Measurements from ENCODE around the gene SOS2.
A peak's percentile ranks its signal among the peaks of the same experiment; 100 is the strongest.

Gene SOS2

GRCh38 chr14:50231475-50232275 lies at the start of gene SOS2:
Gene SOS2, minus strand, starts transcription at chr14:50231578. Its CDS starts 295 bp downstream, at chr14:50231283.
- peak; percentile 76 to 80 for DNase-seq

GRCh38 chr14:50272498-50272897 lies 41.1 kb upstream of the SOS2 start:
- DNase-seq = no peak

- DNase-seq = no peak
Measured at GRCh38 chr14:50270932-50271331, 39.6 kb upstream of the SOS2 start.

- DNase-seq = no peak
Measured at GRCh38 chr14:50265029-50265428, 33.7 kb upstream of the SOS2 start.

GRCh38 chr14:50263321-50263720 lies 31.9 kb upstream of the SOS2 start:
- no peak for DNase-seq

GRCh38 chr14:50262865-50263264 lies 31.5 kb upstream of the SOS2 start:
- no peak for DNase-seq

GRCh38 chr14:50260511-50260910 lies 29.1 kb upstream of the SOS2 start:
- DNase-seq = peak; percentile 12 to 55

- DNase-seq = no peak
Measured at GRCh38 chr14:50260072-50260471, 28.7 kb upstream of the SOS2 start.

GRCh38 chr14:50257732-50258131 lies 26.4 kb upstream of the SOS2 start:
- DNase-seq = no peak

GRCh38 chr14:50254248-50254647 lies 22.9 kb upstream of the SOS2 start:
- DNase-seq = no peak

GRCh38 chr14:50249136-50249775 lies 17.9 kb upstream of the SOS2 start:
- peak in 1 of 2 donors; percentile 17 for DNase-seq

- DNase-seq = no peak
Measured at GRCh38 chr14:50247245-50247644, 15.9 kb upstream of the SOS2 start.

GRCh38 chr14:50242566-50243310 lies 11.4 kb upstream of the SOS2 start:
- DNase-seq = no peak

- DNase-seq = no peak
Measured at GRCh38 chr14:50242096-50242495, 10.7 kb upstream of the SOS2 start.

- DNase-seq = peak; percentile 31 to 37
Measured at GRCh38 chr14:50237427-50237826, 6.0 kb upstream of the SOS2 start.

- DNase-seq = no peak
Measured at GRCh38 chr14:50233951-50234250, 2.5 kb upstream of the SOS2 start.

GRCh38 chr14:50233166-50233950 lies 2.0 kb upstream of the SOS2 start:
- DNase-seq = no peak

GRCh38 chr14:50232276-50232642 lies 881 bp upstream of the SOS2 start:
- no peak for DNase-seq

GRCh38 chr14:50230701-50231474 lies 490 bp downstream of the SOS2 start:
- DNase-seq = peak; percentile 62 to 73

GRCh38 chr14:50230401-50230700 lies 1.0 kb downstream of the SOS2 start:
- DNase-seq = no peak

- DNase-seq = no peak
Measured at GRCh38 chr14:50229681-50230080, 1.7 kb downstream of the SOS2 start.

GRCh38 chr14:50228313-50228712 lies 3.1 kb downstream of the SOS2 start:
- no peak for DNase-seq

GRCh38 chr14:50225974-50226297 lies 5.4 kb downstream of the SOS2 start:
- DNase-seq = no peak

Measured in inflammatory macrophage treated with lipopolysaccharide for 1 hour (primary cell).